Activated CD4-positive, alpha-beta T cell treated with anti-CD3 and anti-CD28 coated beads for 1 hour (primary cell): ENCODE data around the gene PSAPL1.

Experiments used
- DNase-seq: peaks from one replicate; pipeline ENCODE4 v3.0.0-alpha.2; 2020

PSAPL1 gene

DNA sequence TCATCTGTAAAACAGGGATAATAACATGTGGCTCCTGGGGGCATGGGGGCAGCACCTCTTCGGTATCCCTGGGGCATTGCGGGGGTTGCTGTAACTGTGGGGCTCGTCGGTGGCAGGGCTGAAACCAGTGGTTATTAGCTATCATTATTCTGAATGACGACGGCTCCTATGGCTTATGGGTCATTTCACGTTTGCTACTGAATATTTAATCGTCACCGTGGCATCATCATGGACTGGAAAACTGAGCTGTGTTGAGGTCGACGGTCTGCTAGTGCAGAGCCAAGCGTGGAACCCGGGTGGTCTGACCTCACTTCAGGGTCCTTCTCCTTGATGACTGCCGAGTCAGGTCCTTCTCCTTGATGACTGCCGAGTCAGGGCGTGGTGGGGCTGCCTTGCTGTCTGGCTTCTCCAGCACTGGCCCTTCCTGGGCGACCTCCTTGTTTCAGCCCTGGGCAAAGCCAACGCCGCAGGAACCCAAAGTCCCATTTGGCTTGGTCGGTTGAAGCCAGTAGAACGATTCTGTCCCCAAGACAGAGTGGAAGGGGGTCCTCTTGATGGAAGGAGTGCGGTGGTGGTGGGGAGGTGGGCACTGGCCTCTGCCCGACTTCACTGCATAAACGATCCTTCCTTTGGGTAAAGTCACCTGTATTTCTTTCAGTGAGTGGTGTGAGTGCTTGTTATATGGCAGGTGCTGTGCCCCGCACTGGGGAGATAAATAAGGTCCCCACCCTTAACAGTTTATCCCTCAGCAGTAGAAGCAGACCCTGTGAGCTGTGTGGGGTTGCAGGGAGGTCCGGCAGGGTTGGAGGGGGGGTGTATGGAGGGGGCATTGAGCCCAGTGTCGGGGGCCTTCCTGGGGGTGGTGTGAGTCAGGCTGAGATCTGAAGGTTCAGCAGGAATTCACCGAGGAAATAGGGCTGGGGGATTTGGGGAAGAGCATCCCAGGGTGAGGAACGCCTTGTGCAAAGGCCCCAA lies 40.8 kb downstream of the PSAPL1 start:
- no peak for DNase-seq

GRCh38 chr4:7392438-7393421 lies 42.0 kb downstream of the PSAPL1 start:
- DNase-seq: no peak

DNA sequence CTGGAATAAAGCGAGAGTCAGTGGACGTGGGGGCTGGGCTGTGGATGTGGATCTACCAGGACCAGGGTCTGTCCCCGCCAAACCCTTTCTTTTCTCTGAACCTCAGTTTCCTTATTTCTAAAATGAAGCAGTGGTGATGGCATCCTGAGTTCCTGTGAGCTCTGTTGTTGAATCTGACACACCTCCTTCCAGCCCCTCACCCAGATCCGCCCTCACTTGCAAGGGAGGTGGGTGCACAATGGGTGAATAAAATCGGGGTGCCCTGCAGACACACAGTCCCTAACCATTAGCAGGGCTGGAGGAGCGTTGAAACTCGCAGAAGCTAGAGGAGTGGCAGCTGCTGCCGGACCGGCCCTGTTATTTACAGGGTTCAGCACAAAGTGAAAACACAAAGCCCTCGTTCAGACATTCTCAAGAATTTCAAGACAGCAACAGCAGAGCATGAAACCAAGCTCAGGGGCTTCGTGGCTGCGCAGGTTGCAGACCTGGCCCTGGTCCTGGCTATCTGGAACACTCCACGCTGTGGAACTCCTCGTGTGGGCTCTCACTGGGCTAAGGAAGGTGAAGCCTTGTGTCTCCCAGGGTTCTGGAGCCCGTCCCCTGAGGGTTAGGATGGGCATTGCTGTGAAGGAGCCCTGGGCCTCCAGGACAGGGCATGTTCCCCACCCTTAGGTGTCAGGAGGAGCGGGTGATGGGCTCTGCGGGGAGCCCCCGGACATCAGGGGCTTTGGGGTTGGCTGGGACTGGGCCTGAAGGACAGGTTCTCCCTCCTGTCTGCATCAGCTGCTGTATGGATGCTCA lies 42.9 kb downstream of the PSAPL1 start:
- no peak for DNase-seq

- DNase-seq: peak; percentile 5
Measured at GRCh38 chr4:7390906-7391636, 43.7 kb downstream of the PSAPL1 start.

GRCh38 chr4:7390336-7390735 lies 44.4 kb downstream of the PSAPL1 start:
- DNase-seq: peak; percentile 1

GRCh38 chr4:7389719-7390118 lies 45.0 kb downstream of the PSAPL1 start:
- peak; percentile 2 for DNase-seq

GRCh38 chr4:7389101-7389701 lies 45.5 kb downstream of the PSAPL1 start:
- DNase-seq: peak; percentile 5

GRCh38 chr4:7388627-7389026 lies 46.1 kb downstream of the PSAPL1 start:
- DNase-seq: no peak

DNA sequence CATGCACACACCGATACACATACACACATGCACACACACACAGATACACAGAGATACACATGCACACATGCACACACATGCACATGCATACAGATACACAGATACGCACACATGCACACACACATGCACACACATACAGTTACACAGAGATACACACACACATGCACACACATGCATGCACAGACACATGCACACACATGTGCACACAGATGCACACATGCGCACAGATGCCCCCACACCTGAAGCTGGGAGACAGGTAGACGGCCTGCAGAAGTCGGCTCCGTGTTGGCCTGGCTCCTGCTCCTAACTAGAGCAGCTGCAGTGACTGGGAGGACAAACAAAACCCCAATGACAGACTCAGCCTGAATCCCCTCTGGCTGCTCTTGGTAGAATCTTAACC lies 46.8 kb downstream of the PSAPL1 start:
- DNase-seq: no peak

DNA sequence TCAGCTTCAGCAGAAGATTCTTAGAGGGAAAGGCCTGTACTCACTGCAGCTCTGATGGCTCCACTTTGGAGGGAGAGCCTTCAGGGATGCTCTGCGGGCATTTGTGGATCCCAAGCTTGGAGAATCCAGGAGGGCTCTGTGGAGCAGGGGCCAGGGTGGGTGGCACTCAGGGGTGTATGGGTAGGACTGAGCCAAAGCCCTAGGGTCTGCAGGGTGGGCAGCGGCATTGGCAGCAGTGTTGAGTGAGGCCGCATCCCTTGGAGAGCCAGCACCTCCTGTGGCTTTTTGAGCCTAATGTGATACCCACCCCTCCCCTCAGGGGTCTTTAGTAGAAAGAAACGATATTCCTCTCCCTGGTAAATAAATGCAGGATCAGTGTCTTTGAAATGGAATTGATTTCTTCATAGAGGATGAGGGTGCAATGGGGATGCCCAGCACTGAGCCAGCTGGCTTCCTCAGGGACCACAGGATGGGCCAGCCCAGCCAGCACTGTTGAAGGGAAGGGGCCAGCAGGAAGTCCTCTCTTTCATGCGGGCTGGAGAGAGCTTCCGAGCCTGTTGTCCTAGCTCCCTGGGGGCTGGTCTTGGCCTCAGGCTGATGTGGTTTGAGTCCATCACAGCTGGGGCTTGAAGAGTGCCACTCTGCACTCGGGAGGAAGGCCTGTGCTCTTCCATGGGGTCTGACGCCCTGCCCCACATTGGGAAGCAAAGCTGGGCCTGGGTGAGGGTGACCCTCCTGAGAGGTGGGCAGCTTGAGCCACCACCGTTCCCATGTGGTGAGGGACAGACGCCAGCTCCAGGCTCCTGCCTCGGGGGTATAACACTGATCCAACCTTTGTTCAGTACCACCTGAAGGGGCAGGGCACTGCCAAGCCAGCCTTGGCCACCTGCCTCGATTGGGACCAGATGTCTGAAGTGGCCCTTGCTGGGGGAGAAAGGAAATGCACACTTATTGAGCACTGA lies 49.5 kb downstream of the PSAPL1 start:
- DNase-seq: no peak

DNA sequence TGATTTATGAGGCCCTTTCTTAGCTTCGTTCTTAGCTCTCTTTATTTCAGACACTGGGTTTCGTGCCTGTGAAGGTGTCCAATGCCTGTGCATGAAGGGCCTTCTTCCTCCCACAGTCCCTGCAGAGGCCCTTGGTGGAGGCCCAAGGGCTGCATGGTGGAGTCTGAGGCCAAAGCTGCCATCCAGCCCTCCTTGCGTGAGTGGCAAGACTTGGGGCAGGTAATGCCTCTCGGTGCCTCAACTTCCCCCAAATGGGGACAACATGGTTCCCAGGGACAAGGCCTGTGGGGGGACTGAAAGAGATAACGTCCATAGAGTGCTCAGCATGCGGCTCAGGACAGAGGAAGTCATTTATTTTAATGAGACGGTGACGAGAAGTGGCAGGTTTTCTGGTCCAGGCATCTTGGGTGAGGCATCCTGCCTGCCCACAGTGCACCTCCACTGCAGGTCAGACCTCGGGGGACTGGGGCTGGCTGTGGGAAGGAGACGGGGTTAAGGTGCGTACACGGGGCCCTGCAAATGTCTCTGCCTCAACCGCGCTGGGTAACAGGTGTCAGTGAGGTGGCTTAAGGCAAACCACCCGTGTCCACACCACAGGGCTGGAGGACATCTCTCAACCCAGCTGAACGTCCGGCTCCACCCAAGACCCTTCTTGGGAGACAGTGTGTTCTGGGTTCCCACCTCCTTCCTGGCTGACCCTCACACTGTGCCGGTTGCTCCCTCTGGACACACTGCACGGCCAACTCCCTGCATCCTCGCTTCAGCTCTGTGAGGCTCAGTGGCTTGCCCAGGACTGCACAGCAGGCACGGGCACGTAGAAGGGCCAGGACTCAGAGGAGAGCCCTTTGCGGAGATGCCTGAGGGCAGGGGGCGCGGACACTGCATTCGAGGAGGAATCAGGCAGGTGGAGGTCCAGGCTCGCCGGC lies 50.5 kb downstream of the PSAPL1 start:
- DNase-seq: no peak

DNA sequence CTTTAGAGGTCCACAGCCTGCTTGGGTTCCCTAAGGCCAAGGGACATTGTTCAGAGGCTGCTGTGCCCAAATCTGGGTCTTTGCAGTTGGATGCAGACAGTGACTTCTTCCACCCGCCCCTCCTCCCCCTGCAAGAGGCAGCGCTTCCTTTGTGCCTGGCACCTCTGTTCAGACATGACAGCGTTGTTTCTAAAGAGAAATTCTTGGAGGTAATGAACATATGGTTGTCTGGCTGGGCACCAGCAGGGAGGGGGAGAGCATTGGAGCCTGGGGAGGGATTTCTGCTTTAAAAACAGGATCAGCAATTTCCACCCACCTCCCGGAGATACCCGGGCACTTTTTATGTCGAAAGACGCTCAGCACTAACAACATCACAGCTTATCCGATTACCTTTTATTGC lies 51.5 kb downstream of the PSAPL1 start:
- DNase-seq: no peak

DNA sequence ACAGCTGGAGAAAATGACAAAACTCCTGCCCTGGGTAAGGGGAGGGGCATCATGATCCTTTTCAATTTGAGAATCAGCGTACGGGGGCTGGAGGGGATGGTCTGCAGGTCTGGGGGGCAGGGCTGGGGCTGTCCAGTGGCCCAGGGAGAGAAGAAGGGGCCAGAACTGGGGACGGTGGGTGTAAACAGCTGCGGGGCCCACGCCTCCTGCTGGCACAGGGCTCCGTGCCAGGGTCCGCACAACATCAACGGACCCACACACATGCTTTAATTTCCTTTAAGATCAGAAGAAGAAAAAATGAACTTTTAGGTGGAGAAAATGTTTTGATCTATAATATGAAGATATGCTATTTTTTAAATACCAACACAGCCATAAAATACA lies 52.1 kb downstream of the PSAPL1 start:
- no peak for DNase-seq

DNA sequence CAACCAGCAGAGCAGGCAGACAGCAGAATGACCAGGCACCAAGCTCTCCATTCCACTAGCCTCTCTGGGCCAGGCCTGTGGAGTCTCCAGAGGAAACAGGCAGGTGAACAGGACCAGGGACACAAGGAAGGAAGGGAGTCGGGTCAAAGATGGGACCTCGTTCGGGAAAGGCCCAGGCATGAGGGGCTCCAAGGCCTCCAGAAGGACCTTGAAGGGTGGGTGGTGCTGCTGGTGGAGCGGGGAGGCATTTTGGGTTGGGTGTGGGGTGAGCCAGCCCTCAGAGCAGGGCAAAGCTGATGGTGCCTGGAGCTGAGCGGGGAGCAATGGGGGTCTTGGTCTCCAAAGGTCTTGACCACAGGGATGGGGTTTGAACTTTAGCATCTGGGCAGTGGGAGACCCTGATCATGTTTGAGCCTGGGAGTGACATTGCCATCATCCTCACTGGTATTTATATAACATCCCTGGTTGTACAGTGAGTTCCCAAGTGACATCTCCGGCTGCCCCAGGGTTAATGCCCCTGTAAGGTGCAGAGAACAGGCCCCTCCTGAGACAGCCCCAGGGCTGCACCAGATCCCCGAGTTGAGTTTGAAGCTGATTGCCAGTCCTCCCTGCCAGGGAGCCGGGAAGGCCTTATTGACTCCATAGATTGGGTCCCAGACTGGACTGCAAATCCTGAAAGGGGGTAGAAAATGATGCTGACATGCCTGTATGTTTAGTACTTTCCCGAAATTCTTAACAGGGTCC lies 52.7 kb downstream of the PSAPL1 start:
- no peak for DNase-seq

- DNase-seq: no peak
Measured at GRCh38 chr4:7381221-7381889, 53.4 kb downstream of the PSAPL1 start.
